Subcutaneous adipose tissue (tissue), 4 donors: Measurements from ENCODE around the gene IQSEC1. TPM values are rescaled to one million over a fixed set of nuclear protein-coding genes. Genes with fewer than 3 reads are reported as not detected.

ENCODE experiments used
- total RNA-seq, 4 donors: library from RNA; depleted of rRNA; stranded (reverse); fragments of >200 nt; gene quantifications; one replicate each; pipeline ENCODE4 v1.1.0, GENCODE V29; 2016
- TF ChIP-seq, protein P1 (sequence below): fragments of 450-650 bp; IDR thresholded peaks from one replicate; pipeline ENCODE4 v1.5.1; 2016; ENCODE audit warnings: low read depth, mild to moderate bottlenecking, control low read depth, antibody characterized with exemption, moderate library complexity

The IQSEC1 gene
- total RNA-seq, 4 donors from 2014 or later: 44.3 to 99.1 (median 51.8) TPM

DNA sequence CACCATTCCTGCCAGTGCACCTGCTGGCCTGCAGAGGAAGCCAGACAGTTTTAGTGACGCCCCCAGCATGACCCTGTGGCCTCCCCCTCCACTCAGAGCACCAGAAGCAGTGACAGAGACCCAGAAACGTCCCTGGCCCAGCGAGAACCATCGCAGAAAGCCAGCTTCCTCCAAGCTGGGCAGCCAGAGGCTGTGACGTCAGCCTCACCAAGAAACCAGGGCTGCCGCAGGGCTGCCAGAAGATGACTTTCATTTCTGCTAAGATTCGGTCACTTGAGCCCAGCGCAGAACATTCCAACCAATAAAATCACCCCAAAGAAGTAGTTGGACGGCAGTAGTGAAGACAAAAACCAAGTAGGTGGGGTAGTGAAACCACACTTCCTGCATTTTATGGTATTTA is 202.3 kb downstream of the IQSEC1 start:
- TF ChIP-seq, protein P1, sequence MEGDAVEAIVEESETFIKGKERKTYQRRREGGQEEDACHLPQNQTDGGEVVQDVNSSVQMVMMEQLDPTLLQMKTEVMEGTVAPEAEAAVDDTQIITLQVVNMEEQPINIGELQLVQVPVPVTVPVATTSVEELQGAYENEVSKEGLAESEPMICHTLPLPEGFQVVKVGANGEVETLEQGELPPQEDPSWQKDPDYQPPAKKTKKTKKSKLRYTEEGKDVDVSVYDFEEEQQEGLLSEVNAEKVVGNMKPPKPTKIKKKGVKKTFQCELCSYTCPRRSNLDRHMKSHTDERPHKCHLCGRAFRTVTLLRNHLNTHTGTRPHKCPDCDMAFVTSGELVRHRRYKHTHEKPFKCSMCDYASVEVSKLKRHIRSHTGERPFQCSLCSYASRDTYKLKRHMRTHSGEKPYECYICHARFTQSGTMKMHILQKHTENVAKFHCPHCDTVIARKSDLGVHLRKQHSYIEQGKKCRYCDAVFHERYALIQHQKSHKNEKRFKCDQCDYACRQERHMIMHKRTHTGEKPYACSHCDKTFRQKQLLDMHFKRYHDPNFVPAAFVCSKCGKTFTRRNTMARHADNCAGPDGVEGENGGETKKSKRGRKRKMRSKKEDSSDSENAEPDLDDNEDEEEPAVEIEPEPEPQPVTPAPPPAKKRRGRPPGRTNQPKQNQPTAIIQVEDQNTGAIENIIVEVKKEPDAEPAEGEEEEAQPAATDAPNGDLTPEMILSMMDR: no peak

DNA sequence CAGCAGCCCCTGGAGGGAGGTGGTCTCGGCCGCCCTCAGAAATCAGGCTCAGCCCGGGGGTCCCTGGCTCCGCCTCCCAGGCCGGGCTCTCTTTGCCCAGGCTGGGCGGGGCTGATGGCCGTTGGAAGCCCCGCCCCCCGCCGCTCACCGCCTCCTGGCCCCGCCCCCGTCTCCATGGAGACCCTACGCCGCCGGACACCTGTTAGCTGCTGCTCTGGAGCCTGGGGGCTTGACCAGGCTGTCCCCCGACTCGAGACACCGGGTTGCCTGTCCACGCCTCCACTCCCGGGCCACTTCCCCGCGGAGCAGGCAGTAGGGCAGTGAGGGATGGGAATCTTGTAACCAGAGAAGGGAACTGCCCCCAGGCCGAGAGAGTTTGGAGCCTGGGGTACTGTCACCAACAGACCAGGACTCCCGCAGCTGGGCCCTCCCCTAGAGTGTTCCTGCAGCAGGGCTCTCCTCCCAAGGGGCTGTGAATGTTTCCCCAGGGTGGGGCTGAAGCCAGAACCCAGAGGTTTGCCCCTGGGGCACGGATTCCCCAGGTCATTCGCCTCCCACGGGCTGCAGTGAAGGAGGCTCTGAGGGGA is 204.1 kb downstream of the IQSEC1 start:
- TF ChIP-seq, protein P1: no peak

DNA sequence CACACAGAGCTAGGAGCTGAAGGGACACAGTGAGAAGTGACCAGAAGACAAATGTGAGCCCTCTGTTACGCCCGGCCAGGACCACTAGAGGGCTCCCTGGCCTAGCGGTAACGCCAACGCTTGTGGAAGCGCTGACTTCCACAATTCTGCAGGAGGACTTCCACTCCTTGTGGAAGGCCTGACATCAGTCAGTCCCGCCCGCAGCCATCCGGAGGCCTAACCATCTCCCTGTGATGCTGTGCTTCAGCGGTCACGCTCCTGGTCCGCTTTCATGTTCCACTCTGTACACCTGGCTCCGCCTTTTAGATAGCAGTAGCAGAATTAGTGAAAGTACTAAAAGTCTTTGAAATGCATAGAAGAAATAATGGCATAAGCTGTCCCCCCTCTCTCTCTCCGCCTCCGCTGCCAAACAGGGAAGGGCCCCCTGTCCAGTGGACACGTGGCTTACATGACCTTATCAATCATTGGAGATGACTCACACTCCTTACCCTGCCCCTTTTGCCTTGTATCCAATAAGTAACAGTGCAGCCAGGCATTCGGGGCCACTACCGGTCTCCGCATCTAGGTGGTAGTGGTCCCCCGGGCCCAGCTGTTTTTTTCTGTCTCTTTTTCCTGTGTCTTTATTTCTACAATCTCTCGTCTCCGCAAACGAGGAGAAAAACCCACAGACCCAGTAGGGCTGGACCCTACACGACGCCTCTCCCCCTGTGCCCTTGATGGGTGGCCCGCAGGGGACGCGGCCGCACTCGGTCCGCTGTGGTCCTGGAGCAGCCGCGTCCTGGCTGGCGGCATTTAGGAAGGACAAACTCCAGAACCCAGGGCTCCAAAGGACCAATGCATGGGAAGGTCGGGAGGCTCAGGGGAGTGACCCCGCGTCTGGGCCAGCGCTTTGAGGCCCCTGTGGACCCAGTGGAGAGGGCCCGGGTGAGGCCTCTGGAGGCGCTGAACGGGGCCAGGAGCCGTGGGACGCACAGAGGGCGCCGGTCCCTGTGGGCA is 204.9 kb downstream of the IQSEC1 start:
- TF ChIP-seq, protein P1: no peak

DNA sequence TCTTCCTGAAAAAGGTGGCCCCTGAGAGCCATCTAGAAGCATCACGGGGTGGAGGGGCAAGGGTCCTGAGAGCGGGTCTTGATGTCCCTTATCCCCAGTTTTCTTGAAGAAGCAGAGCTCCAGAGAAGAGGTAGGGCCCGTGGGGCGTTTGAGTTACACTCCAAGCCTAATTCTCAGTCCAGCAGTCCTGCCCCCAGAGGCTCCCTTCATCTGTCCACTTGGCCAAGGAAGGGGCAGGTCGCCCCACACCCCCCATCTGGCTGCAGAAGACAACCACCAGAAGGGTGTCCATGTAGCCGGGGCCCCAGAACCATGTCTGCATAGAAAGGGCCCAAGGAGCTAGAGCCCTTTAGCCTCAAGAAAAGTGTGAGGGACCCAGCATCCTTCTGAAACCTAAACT is 206.4 kb downstream of the IQSEC1 start:
- TF ChIP-seq, protein P1: no peak

DNA sequence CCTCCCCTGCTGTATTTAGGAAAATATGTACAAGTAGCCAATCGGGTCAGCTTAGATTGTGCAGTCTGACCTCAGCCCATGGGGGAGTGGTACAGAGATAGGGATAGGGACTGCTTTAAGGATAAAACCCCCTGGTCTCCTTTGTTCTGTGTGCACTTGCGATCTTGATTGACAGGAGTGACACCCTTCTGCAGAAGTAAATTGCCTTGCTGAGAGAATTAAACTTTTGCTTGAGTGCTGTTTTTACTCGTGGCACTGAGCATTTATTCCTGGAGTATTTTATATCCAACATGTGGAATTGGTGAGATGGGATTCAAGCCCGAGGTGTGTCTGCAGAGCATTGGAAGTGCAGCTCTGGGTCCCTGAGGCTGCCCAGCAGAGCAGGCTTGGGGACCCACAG is 208.0 kb downstream of the IQSEC1 start:
- TF ChIP-seq, protein P1: no peak

DNA sequence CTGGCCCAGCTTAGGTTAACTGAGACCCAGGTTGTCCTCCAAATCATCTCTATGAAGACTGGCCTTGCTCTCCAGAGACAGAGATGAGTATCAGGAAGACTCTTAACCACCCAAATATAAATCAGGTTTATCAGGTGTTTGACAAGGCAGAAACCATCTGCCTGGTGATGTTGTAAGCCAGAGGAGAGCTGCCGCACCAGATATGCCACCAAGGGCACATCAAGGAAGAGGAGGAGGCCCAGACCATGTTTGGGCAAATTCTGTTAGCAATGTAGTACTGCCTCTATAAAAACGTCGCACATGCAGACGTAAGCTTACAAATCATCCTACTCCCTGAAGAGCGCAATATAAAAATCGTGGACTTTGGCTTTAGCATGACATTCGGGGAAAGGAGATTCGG is 210.8 kb downstream of the IQSEC1 start:
- TF ChIP-seq, protein P1: no peak

DNA sequence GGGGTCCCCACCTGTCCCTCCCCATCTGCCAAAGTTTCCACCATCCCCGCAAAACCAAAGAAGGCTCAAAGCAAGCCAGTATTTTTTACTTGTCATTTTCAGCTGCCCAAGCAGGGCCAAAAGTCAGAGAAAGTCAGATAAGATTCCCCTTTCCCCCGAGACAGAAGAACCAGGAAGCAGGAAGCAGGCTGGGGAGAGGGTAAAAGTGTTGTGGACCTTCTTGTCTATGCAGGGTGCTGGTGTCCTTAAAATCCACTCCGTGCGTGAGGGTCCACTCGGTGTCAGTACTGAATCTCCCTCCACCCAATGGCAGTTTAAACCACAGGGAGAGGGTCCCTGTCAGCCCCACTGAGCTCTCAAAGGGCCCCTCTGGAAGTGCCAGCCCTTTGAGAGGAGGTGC is 211.6 kb downstream of the IQSEC1 start:
- TF ChIP-seq, protein P1: no peak
